OCI-LY1 (cell line): ENCODE measurements around the gene MYLK4.

ENCODE experiments used
- H2AFZ ChIP-seq: fragments of 200-600 bp; sonication (generic), shearing (Covaris generic); 2 replicates; pipeline ENCODE4 v1.6.0; 2014; ENCODE audit warnings: antibody characterized with exemption, mild to moderate bottlenecking, low read length
- H3F3A ChIP-seq: fragments of 200-600 bp; sonication (generic), shearing (Covaris generic); 2 replicates; pipeline ENCODE4 v1.6.0; 2014; ENCODE audit warnings: mild to moderate bottlenecking, antibody characterized with exemption, low read length, moderate library complexity; ENCODE audit not compliant: insufficient read depth
- H3K27ac ChIP-seq: fragments of 200-600 bp; sonication (generic); 2 replicates; pipeline ENCODE4 v1.5.1; 2014; ENCODE audit warnings: low read length, mixed run types, mild to moderate bottlenecking, low read depth; ENCODE audit not compliant: poor library complexity, severe bottlenecking
- H3K27me3 ChIP-seq: fragments of 200-600 bp; sonication (generic); 2 replicates; pipeline ENCODE4 v1.6.0; 2014; ENCODE audit warnings: antibody characterized with exemption, mild to moderate bottlenecking, low read length, moderate library complexity; ENCODE audit not compliant: insufficient read depth
- H3K36me3 ChIP-seq: fragments of 200-600 bp; sonication (generic); 2 replicates; pipeline ENCODE4 v1.6.1; 2014; ENCODE audit warnings: mild to moderate bottlenecking, antibody characterized with exemption, low read length, moderate library complexity, mixed read lengths; ENCODE audit not compliant: insufficient read depth
- H3K4me1 ChIP-seq: fragments of 200-600 bp; sonication (generic); 2 replicates; pipeline ENCODE4 v1.5.1; 2014; ENCODE audit warnings: mild to moderate bottlenecking, low read length, moderate library complexity; ENCODE audit not compliant: insufficient read depth, severe bottlenecking
- H3K4me2 ChIP-seq: fragments of 200-600 bp; sonication (generic), shearing (Covaris generic); 2 replicates; pipeline ENCODE4 v1.6.1; 2014; ENCODE audit warnings: low read length
- H3K4me3 ChIP-seq: fragments of 200-600 bp; sonication (generic); 2 replicates; pipeline ENCODE4 v1.5.1; 2014; ENCODE audit warnings: low read length, low read depth, mild to moderate bottlenecking, mixed read lengths; ENCODE audit not compliant: poor library complexity, severe bottlenecking
- H3K79me2 ChIP-seq: fragments of 200-600 bp; shearing (Covaris generic); 2 replicates; pipeline ENCODE4 v1.6.1; 2016; ENCODE audit warnings: mixed run types, low read length, mixed read lengths; ENCODE audit not compliant: insufficient read depth
- H3K9ac ChIP-seq: fragments of 200-600 bp; sonication (generic), shearing (Covaris generic); 2 replicates; pipeline ENCODE4 v1.6.1; 2014; ENCODE audit warnings: mild to moderate bottlenecking, low read length, mixed read lengths
- H3K9me2 ChIP-seq: fragments of 200-600 bp; sonication (generic), shearing (Covaris generic); 2 replicates; pipeline ENCODE4 v1.6.1; 2014; ENCODE audit warnings: low read depth, mild to moderate bottlenecking, low read length, mixed read lengths
- H3K9me3 ChIP-seq: fragments of 200-600 bp; shearing (Covaris generic); 2 replicates; pipeline ENCODE4 v1.6.1; 2014; ENCODE audit warnings: low read length, mixed read lengths
- H4K20me1 ChIP-seq: fragments of 200-600 bp; sonication (generic), shearing (Covaris generic); 2 replicates; pipeline ENCODE4 v1.6.0; 2016; ENCODE audit warnings: mild to moderate bottlenecking, low read length; ENCODE audit not compliant: insufficient read depth
- EZH2 ChIP-seq: fragments of 200-600 bp; sonication (generic), shearing (Covaris generic); IDR thresholded peaks from 2 replicates; pipeline ENCODE4 v1.8.0; 2017; ENCODE audit warnings: borderline replicate concordance, mixed run types, mild to moderate bottlenecking, antibody characterized with exemption, low read length, moderate library complexity, mixed read lengths
- TF ChIP-seq, protein P1 (sequence below): fragments of 200-600 bp; sonication (generic), shearing (Covaris generic); IDR thresholded peaks from 2 replicates; pipeline ENCODE4 v1.5.1; 2017; ENCODE audit warnings: mild to moderate bottlenecking, antibody characterized with exemption, low read length, moderate library complexity, mixed read lengths

MYLK4 gene

DNA sequence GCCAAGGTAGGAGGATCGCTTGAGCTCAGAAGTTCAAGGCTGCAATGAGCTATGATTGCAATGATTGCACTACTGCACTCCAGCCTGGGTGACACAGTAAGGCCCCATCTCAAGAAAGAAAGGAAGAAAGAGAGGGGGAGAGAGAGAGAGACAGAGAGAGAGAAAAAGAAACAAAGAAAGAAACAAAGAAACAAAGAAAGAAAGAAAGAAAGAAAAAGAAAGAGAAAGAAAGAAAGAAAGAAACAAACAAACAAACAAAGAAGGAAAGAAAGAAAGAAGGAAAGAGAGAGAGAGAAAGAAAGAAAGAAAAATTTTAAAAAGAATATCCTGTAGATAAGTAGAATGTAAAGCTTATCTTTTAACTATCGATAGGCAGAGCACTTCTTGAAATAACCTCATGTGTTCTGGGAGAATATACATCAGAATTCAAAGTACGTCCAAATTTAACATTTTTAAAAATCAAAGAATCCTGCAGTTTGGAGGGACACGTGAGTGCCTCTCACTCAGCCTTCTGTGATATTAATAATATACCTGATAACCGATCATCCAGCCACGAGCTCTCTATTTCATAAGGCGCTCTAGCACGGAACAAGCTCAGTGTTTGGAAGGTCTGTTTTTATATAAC is 25.2 kb downstream of the MYLK4 start:
- Histone ChIP-seq H3K4me3 (no peak overlapping the region), H3K4me1 (no peaks in the 10 kb centered on the region), H3K79me2 (no peaks in the 10 kb centered on the region), H3K9me3 (no peaks in the 10 kb centered on the region), H3K9me2 (no peaks in the 10 kb centered on the region), H2AFZ (no peak overlapping the region), H3K27me3 (no peaks in the 10 kb centered on the region), H3K27ac (no peak overlapping the region), H4K20me1 (no peaks in the 10 kb centered on the region), H3F3A (no peaks in the 10 kb centered on the region), H3K4me2 (no peak overlapping the region), H3K36me3 (no peaks in the 10 kb centered on the region), H3K9ac (no peak overlapping the region)
- TF ChIP-seq, protein P1, sequence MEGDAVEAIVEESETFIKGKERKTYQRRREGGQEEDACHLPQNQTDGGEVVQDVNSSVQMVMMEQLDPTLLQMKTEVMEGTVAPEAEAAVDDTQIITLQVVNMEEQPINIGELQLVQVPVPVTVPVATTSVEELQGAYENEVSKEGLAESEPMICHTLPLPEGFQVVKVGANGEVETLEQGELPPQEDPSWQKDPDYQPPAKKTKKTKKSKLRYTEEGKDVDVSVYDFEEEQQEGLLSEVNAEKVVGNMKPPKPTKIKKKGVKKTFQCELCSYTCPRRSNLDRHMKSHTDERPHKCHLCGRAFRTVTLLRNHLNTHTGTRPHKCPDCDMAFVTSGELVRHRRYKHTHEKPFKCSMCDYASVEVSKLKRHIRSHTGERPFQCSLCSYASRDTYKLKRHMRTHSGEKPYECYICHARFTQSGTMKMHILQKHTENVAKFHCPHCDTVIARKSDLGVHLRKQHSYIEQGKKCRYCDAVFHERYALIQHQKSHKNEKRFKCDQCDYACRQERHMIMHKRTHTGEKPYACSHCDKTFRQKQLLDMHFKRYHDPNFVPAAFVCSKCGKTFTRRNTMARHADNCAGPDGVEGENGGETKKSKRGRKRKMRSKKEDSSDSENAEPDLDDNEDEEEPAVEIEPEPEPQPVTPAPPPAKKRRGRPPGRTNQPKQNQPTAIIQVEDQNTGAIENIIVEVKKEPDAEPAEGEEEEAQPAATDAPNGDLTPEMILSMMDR, result no peak
- no peak for TF ChIP-seq EZH2

DNA sequence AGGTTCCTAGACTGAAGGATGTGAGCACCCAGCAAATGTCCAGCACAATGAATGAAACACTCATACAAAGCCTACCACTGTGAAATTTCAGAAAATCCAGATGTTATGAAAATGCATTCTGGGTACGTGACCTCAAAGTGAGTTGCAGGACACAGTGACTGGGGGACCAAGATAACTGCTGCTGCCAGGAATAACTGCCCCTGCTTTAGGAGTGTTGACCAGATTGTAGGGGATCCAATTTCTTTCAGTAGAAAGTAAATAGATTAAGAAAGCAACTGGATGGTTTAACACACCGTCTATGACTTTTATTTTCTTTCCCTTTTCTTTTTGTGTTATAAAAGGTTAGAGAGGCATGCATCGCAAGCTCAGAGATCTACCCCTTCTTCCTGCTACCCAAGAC is 29.5 kb downstream of the MYLK4 start:
- H4K20me1 ChIP-seq, result no peaks in the 10 kb centered on the region
- no peak overlapping the region for H3K4me3 ChIP-seq
- no peaks in the 10 kb centered on the region for H3K79me2 ChIP-seq
- H3K4me1 ChIP-seq, result no peaks in the 10 kb centered on the region
- H2AFZ ChIP-seq, result no peak overlapping the region
- H3K9me3 ChIP-seq, result no peaks in the 10 kb centered on the region
- no peak overlapping the region for H3K4me2 ChIP-seq
- no peaks in the 10 kb centered on the region for H3K9me2 ChIP-seq
- no peak overlapping the region for H3K9ac ChIP-seq
- TF ChIP-seq, protein P1, result no peak
- no peak for TF ChIP-seq EZH2
- no peaks in the 10 kb centered on the region for H3K36me3 ChIP-seq
- no peaks in the 10 kb centered on the region for H3K27me3 ChIP-seq
- H3K27ac ChIP-seq, result no peak overlapping the region
- H3F3A ChIP-seq, result no peaks in the 10 kb centered on the region

DNA sequence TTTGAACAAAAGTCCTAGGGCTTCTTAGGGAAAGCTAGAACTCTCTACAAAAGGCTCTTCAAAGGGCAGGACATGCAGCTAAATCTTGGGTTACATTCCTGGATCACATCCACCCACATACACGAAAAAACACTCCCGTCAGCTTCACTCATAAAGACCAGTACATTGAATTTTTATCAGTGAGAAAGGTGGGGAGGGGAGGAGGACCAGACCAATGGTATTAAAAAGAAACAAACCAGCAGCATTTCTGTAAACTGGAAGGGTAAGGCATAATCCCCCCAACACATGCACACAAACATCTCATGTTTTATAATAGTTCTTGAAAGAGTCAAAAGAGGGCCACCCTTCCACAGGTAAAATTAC is 31.6 kb downstream of the MYLK4 start:
- H3F3A ChIP-seq, result no peaks in the 10 kb centered on the region
- H3K27ac ChIP-seq, result no peak overlapping the region
- no peaks in the 10 kb centered on the region for H3K79me2 ChIP-seq
- no peak overlapping the region for H2AFZ ChIP-seq
- no peak for TF ChIP-seq EZH2
- TF ChIP-seq, protein P1, result no peak
- no peaks in the 10 kb centered on the region for H3K4me1 ChIP-seq
- no peaks in the 10 kb centered on the region for H3K9me2 ChIP-seq
- H3K9ac ChIP-seq, result no peak overlapping the region
- no peaks in the 10 kb centered on the region for H3K36me3 ChIP-seq
- no peak overlapping the region for H3K4me3 ChIP-seq
- no peaks in the 10 kb centered on the region for H4K20me1 ChIP-seq
- no peaks in the 10 kb centered on the region for H3K9me3 ChIP-seq
- no peak overlapping the region for H3K4me2 ChIP-seq
- H3K27me3 ChIP-seq, result no peaks in the 10 kb centered on the region
